ENCODE measurements around the gene SCRN1.
"Not testable (repeated sequence)": the region's sequence is repeated elsewhere in the genome, so short reads cannot be mapped to it uniquely, and the experiment has no call there.

The SCRN1 gene

DNA sequence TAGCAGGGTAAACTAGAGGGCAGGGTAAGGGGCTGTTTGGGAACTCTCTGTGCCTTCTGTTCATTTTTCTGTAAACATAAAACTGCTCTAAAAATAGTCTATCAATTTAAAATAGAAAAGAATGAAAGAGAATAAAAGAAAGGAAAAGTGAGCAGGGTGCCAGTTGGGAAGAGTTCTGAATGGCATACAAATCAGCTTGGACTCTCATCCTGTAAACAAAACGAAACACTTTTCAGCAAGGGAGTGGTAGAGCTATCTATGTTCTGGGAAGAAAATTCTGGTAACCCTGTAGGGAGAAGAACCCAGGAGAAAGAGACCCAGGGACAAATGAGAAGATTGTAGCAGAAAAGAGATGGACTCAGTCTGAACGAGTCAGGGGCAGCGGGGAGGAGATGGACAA lies 24.6 kb downstream of the SCRN1 start:
- no peak for DNase-seq

DNA sequence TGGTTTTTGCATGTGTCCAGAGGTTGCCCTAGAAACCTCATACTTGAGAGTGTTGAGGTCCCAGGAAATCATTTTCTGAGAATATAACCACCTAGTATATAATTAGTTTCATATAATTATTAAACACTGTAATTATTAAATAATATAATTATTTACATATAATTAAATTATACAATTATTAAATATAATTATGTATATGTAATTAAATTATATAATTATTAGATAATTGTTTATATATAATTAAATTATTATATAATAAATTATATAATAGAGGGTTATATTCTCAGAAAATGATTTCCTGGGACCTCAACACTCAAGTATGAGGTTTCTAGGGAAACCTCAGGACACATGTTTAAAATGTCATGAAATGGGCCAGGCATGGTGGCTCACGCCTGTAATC lies 27.6 kb downstream of the SCRN1 start:
- DNase-seq = no peak

DNA sequence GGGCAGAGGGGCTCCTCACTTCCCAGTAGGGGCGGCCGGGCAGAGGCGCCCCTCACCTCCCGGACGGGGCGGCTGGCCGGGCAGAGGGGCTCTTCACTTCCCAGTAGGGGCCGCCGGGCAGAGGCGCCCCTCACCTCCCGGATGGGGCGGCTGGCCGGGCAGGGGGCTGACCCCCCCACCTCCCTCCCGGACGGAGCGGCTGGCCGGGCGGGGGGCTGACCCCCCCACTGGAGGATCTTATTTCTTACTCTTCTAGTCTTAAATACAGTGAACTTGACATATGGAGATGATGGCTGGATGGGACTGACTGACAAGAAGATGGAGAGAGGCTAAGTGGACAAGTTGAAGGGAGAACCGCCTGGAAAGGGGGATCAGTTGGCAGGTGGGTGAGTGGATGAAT lies 28.0 kb downstream of the SCRN1 start:
- not testable (repeated sequence) for DNase-seq

DNA sequence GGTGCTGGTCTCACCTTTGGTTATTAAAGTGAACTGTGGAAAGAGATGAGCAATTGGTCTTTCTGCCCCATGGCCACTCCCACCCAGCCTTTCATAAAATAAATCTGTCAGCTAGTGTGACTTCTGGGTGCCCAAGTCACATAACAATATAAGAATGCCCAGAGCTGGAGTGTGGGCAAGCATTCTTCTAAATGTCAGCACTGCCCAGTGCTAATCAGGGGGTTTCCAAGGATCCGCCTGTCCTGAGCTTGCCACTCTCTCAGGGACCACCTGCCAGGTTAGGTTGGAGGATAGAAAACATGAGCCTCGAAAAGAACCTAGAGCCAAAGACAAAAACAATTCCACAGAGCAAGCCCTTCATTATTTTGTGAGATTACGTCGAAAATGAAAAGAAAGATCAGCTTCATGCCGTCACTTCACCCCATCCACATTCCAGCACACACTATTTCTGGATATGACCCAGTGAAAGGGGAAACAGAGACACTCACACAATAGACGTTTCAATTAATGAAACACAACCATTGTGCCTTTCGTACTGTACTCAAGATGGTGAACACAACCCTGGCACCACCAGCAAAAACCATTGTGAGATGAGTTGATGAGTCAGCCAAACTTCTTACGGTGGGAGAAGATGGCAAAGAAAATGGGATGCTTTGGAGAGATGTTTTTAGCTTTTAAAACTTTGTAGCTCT lies 30.8 kb downstream of the SCRN1 start:
- DNase-seq = no peak

DNA sequence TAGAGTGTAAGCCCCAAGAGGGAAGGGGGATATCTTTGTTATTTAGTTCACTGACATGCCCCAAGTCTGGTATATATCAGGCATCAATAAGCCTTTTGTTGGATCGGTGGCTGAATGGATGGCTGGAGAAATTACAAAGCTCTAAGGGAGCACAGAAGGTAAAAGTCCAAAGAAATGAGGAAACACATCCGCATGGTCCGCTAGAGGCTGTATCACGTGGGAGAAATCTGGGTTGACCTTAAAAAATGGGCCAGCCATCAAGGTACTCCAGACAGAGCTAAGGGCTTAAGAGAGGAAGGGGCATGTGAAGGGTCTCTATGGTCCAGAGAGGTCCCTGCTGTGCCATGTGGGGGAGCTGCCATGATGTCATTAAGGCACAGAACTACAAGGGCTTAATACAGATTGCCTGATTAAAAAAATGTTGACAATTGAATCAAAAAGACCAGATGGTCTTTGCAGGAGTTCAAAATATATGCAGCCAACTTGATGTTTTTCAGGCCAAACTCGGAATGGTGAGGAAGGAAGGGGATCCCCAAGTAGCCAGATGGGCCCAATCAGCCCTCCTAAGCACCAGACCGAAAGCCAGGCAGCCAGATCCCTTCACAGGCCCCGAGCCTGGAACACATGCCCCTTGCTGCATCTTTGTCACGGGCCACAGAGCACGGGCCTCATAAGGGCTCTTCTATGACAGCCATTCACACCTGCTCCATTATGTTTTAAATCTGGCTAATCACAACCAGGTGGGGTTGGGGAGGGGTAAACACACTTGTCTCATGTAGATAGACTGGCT lies 31.9 kb downstream of the SCRN1 start:
- no peak for DNase-seq

DNA sequence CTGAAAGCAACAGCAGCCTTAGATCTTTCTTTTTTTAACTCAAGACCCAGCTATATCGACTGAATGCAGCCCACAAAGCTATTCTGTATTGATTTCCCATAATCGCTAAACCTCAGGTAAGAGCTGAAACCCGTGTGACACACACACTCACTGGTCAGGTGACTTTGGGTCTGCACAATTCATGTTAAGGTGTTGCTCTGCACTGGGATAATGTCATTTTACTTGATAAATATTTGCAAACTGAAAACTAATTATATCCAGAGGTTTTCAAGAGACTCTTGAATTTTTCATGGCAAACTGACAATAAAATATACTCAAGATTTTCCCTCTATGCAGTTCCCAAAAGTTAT lies 33.1 kb downstream of the SCRN1 start:
- DNase-seq = no peak

DNA sequence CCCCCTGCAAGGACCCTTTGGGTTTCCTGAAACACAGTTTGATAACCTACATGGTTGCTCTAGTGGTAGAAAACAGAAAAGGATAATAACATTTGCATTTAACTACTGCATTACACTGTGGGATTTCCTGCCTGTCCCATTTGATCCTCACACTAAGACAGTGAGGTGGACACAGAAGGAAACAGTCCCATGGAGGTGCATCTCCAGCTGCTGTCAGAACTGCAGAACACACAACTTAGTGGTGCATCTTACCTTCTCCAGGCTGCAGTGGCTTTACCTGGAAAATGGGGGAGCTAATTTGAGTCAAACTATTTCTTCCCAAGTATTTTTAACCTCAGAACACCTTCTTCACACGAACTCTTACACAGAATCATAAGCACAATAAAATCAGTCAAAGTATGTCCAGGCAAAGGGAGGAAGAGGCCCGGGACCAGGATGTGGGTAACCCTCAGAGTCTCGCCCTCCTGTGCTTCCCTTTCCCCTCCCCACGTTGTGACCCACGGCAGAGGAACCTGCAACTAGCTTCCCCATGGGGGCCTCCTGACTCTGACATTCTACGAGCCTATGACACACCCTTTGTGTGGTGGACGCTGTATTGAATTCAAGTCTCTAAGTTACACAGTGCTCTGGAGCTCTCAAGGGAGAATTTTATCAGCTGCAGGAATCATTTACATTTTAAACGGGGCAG lies 33.7 kb downstream of the SCRN1 start:
- DNase-seq = no peak

DNA sequence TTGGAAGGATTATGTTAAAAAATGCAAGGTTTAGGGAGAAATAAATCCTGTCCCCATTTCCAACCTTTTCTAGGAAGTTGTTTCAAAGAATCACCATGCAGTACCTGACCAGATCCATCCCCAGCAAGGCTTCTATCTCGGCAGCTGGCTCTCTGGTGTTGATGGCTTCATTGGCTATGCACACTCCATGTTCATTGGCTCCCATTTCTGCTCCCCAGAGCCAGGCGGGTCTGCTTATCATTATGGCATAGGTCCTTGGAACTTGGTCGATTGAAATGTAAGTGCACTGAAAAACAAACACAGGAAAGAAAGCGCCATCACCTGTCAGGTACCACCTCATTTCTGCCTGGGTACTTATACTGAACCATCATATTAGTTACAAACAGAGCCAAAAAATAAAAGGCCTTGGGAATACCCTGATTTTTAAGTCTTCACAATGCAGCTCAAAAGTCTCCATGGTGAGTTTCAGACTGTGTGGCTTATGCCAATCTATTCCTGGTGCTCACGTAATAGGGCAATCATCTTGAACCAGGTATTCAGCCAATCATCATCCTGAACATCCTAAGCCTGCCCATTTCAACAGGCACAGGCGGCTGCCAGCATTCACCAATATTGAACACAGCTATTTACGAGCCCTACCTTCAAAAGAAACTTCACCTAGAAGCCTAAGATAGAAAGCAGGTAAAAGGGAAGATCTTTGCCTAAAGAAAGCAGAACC lies 34.4 kb downstream of the SCRN1 start:
- DNase-seq = no peak

DNA sequence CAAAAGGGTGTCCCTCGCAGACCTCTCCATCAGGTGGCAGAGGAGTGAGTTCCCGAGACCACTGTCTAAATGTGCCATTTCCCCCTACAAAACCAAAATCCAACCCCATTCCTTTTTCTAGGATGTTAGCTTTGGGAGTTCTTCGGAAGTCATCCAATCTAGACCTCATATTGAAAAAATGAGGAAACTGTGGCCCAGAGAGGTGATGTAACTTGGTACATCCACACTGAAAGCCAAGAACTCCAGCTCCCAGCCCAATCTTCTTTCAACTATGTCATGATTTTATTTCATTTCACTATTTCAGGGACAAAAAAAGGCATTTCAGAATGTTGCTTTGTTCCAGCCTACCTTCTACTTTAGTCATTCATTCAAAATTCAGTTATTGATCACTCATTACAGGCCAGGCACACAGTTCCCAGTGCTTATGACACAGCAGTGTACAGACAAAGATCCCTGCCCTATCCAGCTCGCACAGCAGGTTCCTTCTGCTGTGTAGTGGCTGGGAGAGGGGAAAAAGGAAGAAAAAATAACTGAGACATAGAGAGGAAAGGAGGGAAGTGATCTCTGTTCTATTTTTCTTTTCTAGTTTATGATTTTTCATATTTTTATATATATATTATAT lies 35.8 kb downstream of the SCRN1 start:
- no peak for DNase-seq

DNA sequence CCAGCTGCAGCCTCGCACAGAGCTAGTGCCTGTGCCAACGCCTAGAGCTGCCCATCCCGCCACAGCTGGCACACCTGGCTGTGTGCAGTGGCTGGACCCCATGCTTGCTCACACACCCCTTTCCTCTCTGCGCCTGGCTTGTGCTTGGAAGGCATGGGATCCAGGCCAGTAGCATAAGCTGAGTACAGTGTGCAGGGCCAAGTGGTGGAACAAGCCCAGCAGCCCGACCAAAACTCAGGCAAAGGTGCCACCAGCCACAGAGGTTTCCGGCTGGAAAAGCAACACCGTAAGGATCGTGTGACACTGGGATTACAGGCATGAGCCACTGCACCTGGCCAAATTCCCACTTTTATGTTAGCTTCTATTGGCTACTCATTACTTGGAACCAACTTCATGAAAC lies 38.4 kb downstream of the SCRN1 start:
- DNase-seq = no peak

DNA sequence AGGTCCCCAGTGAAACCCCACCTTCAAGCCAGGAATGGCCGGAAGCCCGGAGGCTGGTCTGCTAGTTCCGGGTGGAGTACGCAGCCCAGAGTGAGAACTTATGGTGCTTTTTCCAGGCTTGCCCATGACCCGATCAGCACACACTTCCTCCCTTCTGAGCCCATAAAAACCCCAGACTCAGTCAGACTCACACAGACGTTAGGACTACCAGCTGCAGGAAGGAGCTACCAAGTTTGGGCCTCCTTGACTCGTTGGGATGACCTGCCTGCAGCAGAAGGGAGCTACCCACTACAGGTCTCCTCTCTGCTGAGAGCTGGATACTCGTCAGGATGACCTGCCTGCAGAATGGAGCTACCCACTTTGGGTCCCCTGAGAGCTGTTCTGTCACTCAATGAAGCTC lies 39.1 kb downstream of the SCRN1 start:
- DNase-seq = no peak

DNA sequence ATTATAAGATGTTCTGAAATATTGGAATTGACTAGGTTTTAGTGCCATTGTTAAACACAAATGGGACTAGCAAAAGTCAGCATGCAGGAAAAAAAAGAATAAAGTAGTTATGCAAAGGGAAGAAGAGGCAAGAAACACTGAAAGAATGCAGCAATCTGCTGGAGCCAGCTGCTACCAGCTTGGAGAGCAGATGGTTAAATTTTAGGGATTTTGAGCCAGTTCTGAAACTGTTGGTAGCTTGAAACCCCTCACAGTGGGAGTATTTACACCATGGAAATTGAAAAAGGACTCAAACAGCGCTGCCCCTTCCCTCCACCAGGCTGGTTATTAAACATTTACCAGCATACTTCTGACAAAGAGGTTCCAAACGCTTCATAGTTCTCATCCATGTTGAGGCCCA lies 41.0 kb downstream of the SCRN1 start:
- no peak for DNase-seq

DNA sequence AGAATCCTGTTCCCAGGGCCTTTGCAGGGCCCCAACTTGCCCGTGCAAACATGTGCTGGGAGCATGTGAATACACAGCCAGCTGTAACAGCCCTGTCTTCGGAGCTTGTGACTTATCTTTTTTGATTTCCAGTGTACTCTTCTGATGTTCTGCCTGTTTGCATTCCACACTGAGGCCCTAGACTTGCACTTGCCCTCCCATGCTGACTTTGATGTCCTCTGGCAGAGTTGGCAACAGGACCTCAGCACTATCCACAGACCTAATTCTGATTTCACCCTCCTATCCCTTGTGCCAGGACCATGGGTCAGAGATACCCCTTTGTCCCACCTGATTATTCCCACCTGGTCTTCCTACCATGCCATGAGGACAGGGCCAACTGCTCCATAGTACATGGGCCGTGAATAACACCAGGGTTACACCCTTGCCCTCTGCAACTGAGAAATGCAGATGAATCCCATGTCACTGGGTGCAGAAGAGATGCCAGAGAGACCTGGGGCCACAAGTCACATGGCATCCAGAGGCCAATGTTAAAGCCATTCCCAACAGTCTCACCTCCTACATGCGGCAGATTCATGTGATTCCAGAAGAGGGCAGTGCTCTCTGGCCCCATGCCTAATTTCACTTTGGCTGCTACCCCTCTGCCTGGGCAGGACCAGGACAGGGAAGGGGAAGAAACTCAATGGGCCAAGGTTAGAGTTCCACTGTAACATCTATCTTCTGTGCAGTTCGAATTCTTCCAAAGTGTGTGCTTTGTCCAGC lies 43.0 kb downstream of the SCRN1 start:
- no peak for DNase-seq

DNA sequence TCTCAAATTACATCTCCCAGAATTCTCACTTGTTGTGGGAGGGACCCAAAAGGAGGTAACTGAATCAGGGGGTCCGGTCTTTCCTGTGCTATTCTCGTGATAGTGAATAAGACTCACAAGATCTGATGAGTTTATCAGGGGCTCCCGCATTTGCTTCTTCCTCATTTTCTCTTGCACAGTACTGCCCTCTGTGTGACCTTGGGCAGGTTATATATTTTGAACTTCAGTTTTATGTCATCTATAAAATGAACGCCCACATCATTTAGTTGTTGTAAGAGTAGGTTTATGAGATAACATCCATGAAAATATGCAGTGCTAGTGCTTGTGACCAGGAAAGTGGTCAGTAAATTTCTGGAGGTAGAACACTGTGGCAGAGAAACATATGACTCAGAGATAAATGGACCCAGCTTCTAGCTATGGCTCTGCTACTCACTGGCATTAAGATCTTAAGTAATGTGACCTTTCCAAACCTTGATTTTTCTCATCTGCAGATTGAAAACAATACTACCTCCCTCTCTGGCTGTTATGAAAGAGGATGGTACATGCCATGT lies 44.3 kb downstream of the SCRN1 start:
- no peak for DNase-seq

DNA sequence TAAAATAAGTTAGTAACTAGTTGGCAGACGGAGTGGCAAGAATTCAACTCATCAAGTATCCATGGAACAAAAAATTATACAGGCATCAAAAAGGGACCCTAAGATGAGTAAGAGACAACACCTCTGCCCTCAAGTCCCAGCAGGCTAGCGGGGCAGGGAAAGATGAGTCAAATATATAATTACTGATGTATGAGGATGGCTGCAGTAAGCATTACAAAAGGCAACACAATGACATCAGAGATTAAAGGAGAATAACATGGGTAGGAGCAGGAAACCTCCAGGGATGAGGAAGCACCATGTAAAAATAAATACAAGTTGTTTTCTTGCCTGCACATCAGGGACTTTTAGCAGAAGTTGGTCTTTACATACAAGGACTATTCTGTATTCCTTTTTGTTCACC lies 49.4 kb downstream of the SCRN1 start:
- DNase-seq = no peak

DNA sequence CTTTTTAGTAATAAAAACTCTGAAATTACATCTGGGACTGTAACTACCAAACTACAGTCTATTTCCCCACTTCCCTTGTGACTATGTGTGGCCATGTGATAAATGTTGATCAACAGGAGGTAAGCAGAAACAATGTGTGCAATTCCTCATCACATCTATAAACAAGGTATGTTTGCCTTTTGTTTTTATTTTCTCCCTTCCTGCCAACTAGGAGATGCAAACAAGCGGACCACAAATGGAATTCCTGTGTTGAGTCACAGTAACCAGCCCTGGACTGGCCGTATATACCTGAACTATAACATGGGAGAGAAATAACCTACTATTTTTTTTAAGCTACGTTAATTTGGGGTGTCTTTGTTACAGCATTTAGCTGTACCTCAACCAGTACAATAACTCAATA lies 52.5 kb downstream of the SCRN1 start:
- DNase-seq = no peak

DNA sequence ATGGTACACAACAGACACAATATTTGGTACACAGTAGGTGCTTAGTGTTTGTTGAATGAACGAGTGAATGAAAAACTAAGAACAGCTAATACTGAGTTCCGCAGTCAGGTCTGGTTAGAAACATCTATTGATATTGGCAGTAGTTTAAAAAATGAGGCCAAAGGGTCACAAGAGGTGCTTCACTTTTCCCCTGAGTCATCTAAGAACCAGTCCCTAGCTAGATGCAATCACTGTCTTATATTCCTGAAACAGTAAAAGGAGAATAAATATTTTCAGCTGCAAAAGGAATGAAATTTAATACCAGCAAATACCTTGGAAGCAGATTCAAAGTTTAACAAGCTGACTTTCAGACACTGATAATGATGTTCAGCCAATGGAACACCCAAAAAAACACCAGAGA lies 54.5 kb downstream of the SCRN1 start:
- DNase-seq = no peak

DNA sequence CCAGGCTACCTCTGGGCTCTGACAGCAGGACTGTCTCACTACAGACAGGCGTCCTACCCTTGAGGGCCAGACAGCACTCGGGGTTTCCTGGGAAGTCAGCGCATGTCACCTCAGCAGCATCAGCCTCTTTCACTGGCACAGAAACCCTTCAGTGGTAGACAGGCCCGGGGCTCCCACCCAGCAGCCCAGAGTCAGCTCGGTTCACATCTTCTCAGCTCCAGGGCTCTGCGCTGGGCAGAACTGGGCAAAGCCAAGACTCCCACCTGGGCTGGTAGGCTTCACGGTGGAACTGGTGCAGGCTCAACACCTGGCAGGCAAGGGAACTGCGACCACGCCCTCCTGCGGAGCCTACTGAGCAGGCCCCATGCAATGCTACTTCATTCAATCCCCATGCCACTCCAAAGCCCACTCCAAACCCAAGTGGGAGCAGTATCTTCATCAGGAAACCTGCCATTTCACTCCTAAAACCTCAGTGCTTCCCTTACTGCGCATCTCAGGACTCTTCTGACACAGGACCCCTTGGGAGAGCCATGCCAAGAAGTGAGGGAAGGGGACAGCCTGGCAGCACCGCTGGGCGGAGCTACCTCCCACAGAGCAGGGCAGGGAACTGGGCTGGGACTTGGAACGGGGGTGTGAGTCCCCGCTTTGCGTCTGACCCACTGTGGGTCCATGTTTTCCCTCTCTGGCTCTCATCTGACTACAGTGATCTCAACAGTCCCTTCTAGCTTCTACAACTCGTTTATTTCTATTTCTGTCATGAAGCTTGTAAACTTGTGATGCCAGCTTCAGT lies 60.4 kb downstream of the SCRN1 start:
- no peak for DNase-seq

DNA sequence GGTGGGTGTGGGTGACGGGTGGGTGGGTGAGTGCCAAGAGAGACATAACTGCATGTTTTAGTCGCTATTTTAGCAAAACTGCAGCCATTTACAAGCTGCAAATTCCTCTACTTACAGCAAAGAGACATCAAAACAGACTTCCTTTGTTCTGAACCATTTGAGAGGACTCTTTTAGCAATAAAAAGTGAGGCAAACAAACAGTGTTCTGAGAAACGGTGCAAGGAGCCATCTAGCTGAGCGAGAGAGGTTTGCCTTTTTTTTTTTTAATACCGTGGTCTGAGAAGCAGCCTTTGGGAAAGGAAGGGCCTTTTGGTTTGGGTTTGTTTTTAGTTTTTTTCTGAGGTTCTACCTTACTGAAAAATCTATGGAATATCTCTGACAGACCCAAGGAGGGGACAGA lies 62.9 kb downstream of the SCRN1 start:
- DNase-seq = no peak

DNA sequence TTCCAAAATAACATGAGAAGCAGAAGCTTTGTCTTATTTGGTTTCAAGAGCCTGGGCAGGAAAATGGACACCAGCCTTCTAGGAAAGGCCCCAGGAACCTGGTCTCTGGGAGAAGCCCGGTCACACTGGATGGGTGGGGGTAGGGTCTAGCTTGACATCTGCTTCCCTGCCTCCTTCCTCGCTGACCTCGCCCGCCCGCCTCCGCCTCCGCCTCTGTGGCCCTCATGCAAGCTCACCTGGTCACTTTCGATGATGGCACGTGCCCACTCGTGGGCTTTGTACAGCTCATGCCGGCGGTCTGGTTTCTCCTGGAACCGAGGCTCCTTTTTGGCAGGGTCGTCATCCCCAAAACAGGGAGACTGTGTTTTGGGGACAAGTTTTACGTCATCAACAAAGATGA lies 63.4 kb downstream of the SCRN1 start:
- DNase-seq = no peak

DNA sequence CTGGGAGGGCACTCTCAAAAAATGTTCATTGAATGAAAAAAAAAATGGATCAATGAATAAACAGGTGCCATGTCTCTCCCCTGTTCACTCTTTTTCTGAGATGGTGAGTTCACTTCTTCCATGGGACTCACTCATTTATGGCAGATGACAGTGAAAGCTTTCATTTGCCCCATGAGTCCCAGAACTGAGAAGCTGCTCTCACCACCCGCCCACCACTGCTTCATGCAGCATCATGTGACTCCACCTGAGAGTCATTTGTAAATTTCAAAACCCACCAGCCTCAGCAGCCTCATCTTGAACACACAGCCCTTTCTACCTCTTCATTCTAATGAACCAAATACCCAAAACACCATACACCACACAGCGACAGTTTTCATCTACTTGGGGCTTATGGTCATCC lies 64.9 kb downstream of the SCRN1 start:
- no peak for DNase-seq
